GM18498 (cell line): ENCODE data around the gene STX11.
"Not testable (repeated sequence)": the region's sequence is repeated elsewhere in the genome, so short reads cannot be mapped to it uniquely, and the experiment has no call there.

Experiments used
- ATAC-seq: cut with Tn5 transposase; IDR thresholded peaks from one replicate; pipeline ENCODE4 v1.9.1; 2021; ENCODE audit warnings: mild to moderate bottlenecking, moderate library complexity; ENCODE audit not compliant: unreplicated experiment

Gene STX11

GRCh38 chr6:144149894-144150709 lies at the start of gene STX11:
STX11 (plus strand) TSS chr6:144150517; CDS start chr6:144186628, 36,111 bp downstream.
- ATAC-seq = peak; percentile 73

- no peak for ATAC-seq
Measured at GRCh38 chr6:144103026-144103563, 47.2 kb upstream of the STX11 start.

GRCh38 chr6:144104488-144104887 lies 45.8 kb upstream of the STX11 start:
- ATAC-seq = no peak

GRCh38 chr6:144104898-144105487 lies 45.3 kb upstream of the STX11 start:
- peak; percentile 70 for ATAC-seq

- no peak for ATAC-seq
Measured at GRCh38 chr6:144106206-144106605, 44.1 kb upstream of the STX11 start.

- no peak for ATAC-seq
Measured at GRCh38 chr6:144110210-144110609, 40.1 kb upstream of the STX11 start.

GRCh38 chr6:144113366-144113765 lies 37.0 kb upstream of the STX11 start:
- ATAC-seq = no peak

GRCh38 chr6:144115219-144115618 lies 35.1 kb upstream of the STX11 start:
- ATAC-seq = no peak

GRCh38 chr6:144119376-144119775 lies 30.9 kb upstream of the STX11 start:
- ATAC-seq = no peak

GRCh38 chr6:144122861-144123260 lies 27.5 kb upstream of the STX11 start:
- no peak for ATAC-seq

- no peak for ATAC-seq
Measured at GRCh38 chr6:144123421-144123820, 26.9 kb upstream of the STX11 start.

GRCh38 chr6:144123836-144124235 lies 26.5 kb upstream of the STX11 start:
- no peak for ATAC-seq

GRCh38 chr6:144127097-144127496 lies 23.2 kb upstream of the STX11 start:
- ATAC-seq = no peak

GRCh38 chr6:144129469-144129868 lies 20.8 kb upstream of the STX11 start:
- ATAC-seq = no peak

- no peak for ATAC-seq
Measured at GRCh38 chr6:144131248-144131709, 19.0 kb upstream of the STX11 start.

GRCh38 chr6:144132167-144132690 lies 18.1 kb upstream of the STX11 start:
- not testable (repeated sequence) for ATAC-seq

- ATAC-seq = no peak
Measured at GRCh38 chr6:144133225-144133821, 17.0 kb upstream of the STX11 start.

- ATAC-seq = no peak
Measured at GRCh38 chr6:144134176-144134575, 16.1 kb upstream of the STX11 start.

GRCh38 chr6:144134737-144135136 lies 15.6 kb upstream of the STX11 start:
- no peak for ATAC-seq

- no peak for ATAC-seq
Measured at GRCh38 chr6:144138542-144138941, 11.8 kb upstream of the STX11 start.

GRCh38 chr6:144139817-144140216 lies 10.5 kb upstream of the STX11 start:
- ATAC-seq = no peak
